Measurements from ENCODE around the gene VPS54.
"Not testable (repeated sequence)": the region's sequence is repeated elsewhere in the genome, so short reads cannot be mapped to it uniquely, and the experiment has no call there.

VPS54 gene

DNA sequence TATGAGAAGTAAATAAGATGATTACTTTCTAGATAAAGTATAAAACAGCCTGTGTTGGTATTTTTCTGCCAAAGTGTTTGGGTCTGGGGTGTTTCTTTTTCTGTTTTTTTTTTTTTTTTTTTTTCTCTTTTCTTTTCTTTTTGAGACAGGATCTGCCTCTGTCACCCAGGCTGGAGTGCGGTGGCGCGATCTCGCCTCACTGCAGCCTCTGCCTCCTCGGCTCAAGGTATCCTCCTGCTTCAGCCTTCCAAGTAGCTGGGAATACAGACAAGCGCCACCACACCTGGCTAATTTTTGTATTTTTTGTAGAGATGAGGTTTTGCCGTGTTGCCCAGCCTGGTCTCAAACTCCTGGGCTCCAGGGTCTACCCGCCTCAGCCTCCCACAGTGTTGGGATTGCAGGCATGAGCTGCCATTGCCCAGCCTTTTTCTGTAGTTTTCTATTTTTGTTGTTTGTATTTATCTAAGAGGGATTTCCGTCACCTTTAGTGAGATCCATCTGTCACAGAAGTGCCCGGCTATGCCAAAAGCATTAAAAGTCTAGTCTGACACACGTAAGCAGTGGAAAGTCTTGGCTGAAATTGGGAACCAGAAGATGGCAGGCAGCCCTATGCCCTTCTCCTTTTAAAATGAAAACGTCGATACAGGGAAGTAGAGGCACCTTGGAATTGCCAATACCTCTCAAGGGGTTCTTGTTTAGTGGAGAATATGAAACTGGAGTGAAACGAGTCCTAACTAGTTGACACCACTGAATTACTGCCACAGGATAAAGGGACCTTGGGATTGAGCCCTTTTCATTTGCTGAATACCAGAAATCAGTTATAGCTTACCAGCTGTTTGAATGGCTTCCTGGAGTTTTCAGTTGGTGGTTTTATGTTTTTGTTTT is 163.6 kb downstream of the VPS54 start:
- TF ChIP-seq, protein P1, sequence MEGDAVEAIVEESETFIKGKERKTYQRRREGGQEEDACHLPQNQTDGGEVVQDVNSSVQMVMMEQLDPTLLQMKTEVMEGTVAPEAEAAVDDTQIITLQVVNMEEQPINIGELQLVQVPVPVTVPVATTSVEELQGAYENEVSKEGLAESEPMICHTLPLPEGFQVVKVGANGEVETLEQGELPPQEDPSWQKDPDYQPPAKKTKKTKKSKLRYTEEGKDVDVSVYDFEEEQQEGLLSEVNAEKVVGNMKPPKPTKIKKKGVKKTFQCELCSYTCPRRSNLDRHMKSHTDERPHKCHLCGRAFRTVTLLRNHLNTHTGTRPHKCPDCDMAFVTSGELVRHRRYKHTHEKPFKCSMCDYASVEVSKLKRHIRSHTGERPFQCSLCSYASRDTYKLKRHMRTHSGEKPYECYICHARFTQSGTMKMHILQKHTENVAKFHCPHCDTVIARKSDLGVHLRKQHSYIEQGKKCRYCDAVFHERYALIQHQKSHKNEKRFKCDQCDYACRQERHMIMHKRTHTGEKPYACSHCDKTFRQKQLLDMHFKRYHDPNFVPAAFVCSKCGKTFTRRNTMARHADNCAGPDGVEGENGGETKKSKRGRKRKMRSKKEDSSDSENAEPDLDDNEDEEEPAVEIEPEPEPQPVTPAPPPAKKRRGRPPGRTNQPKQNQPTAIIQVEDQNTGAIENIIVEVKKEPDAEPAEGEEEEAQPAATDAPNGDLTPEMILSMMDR (conservative IDR thresholded peaks at IDR 0.05; ENCODE audit: low read depth, low read length), result no peak
- no peak overlapping the region for H3K4me3 ChIP-seq (ENCODE audit: low read length)
- DNase-seq (ENCODE audit: low read depth), result no peak

DNA sequence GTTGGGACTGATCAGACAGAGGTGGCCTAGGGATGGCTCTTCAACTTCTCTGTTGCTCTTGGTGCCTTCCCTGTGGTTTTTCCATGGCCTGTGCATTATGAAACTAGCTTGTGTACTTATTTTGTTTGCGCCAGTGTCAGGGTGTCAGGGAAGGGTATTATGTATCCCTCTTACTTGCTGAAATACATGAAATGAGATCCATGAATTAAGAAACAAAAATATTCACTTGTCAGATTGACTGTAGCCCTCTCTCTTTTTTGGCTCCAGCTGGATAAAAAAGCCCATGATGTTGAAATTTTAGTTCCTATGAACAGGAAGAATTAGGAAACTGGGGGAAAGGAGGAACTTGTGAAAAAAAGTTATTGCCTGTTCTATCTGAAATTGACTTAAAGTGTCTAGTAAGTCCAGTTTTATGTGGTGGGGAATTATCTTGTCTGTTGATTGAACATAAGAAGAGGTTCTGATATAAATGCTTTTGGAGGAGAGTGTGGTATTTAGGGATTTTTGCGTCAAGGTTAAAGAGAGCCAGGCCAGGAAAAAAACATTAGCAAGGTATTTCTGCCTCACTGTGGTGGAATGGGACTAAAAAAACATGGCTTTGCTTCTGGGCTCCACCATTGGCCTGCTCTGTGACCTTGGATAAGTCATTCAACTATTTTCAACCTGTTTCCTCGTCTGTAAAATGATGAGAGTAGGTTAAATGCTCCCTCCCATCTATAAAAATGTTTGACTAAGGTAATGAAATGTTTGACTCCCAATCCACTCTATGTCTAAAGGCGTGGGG is 165.5 kb downstream of the VPS54 start:
- H3K4me3 ChIP-seq (ENCODE audit: low read length), result no peak overlapping the region
- TF ChIP-seq, protein P1 (conservative IDR thresholded peaks at IDR 0.05; ENCODE audit: low read depth, low read length), result no peak
- DNase-seq (ENCODE audit: low read depth), result no peak

DNA sequence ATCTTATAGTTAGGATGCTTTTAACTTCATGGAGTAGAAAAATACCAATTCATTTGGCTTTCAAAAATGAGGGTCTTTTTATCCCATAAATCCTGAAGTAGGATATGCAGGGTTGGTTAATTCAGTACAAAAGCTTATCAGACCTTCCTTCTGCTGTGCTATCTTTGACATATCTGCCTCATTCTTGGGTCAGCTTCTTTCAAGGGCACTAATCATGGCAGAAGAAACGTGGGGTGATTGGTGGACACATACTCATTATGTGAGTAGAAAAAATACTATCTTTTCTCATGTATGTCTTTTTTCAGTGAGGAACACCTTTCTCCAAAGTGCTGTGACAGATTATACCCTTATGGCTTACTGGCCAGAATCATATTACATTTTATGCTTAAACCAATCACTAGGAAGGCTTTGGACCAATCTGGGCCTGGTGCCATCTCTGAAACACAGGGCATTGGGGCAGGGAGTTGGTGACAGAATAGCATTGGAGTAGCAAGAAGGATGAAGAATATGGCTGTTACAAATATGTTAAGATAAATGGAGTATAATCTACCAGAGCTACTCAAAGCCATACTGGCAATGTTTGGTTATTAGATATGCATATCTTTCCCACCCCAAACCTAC is 167.4 kb downstream of the VPS54 start:
- DNase-seq (ENCODE audit: low read depth), result no peak
- no peak overlapping the region for H3K4me3 ChIP-seq (ENCODE audit: low read length)
- TF ChIP-seq, protein P1 (conservative IDR thresholded peaks at IDR 0.05; ENCODE audit: low read depth, low read length), result no peak

DNA sequence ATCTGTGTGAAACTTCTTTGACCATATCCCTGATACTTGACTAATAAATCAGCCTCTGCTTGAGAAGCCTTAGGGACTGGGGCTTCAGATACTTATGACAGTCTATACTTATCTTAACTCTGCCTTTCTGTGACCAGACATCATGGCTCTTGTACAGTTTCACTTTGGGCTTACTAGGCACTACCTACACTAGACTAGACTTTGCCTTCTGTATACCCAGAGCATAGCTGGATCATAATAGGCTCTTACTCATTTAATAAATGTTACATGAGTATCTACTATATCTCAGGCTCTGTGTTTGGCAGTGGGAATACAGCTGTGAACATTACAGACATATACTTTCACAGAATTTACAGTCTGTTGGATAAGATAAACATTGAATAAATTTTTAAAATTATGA is 168.6 kb downstream of the VPS54 start:
- TF ChIP-seq, protein P1 (conservative IDR thresholded peaks at IDR 0.05; ENCODE audit: low read depth, low read length), result no peak
- H3K4me3 ChIP-seq (ENCODE audit: low read length), result no peak overlapping the region
- no peak for DNase-seq (ENCODE audit: low read depth)

DNA sequence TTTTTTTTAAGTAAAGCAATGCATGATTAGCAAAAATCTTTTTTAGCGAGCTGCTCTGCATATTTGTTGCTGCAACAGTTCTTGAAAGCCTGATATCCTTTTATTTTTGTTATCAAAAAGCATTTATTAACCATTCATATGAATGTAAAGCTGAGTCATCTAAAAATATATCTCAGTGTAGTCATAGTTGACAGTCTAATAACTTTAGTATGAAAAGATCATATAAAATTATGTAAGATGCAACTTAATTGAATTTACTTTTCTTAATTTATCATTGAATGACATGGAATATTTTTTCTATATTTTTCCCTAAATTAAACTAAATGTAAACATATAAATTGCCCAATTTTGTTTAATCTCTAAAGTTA is 169.0 kb downstream of the VPS54 start:
- no peak for DNase-seq (ENCODE audit: low read depth)
- TF ChIP-seq, protein P1 (conservative IDR thresholded peaks at IDR 0.05; ENCODE audit: low read depth, low read length), result no peak
- no peak overlapping the region for H3K4me3 ChIP-seq (ENCODE audit: low read length)

DNA sequence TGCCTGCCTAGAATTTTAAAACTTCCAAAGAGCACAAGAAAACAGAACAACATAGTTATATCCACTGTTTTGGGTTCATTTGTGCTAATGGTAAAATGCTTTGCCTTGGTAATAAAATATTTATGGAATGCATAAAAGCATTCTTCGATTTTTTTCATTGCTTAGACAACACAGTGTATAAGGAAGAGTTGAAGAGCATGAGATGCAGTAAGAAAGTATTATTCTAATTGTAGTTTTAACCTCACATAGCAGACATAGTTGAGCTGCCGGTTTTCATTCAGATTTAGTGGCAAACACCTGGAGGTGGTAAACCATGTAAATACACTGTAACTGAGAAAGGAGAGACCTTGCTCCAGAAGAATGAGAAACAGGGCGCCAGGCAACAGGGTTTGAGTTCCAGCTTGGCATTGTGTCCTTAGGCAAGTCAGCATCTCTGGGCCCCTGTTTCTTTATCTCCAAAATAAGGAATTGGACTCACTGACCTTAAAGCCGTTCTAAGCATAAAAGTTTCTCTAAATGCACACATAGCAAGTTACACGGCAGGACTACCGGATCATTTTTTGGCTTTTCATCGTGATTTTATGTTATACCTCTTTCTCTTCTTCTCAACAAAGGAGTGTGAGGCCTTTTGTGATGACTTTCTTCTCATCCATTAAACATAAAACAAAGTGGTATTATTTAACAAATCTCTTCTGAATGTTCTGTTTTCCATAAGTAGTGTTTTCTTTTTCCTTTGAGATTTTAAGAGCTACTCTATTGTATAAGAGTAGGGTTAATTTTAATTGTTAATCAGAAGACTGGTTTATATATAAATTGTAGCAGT is 169.6 kb downstream of the VPS54 start:
- no peak overlapping the region for H3K4me3 ChIP-seq (ENCODE audit: low read length)
- TF ChIP-seq, protein P1 (conservative IDR thresholded peaks at IDR 0.05; ENCODE audit: low read depth, low read length), result no peak
- no peak for DNase-seq (ENCODE audit: low read depth)

DNA sequence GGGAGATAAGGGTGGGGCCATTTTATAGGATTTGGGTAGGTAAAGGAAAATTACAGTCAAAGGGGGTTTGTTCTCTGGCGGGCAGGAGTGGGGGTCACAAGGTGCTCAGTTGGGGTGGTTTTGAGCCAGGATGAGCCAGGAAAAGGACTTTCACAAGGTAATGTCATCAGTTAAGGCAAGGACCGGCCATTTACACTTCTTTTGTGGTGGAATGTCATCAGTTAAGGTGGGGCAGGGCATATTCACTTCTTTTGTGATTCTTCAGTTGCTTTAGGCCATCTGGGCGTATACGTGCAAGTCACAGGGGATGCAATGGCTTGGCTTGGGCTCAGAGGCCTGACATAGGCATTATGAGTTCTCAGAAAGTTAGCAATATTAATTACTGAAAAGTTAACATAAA is 171.7 kb downstream of the VPS54 start:
- DNase-seq (ENCODE audit: low read depth); H3K4me3 ChIP-seq (ENCODE audit: low read length): not testable (repeated sequence)
